HCT116 (cell line): Measurements from ENCODE around the gene WWP2. TPM values are rescaled to one million over a fixed set of nuclear protein-coding genes. Genes with fewer than 3 reads are reported as not detected.

Experiments used
- ATAC-seq: fragments of 200-7000 bp; cut with Tn5 transposase; 2 replicates; pipeline ENCODE4 v1.9.1; 2020; ENCODE audit warnings: mild to moderate bottlenecking, moderate library complexity
- BruUV-seq: library from RNA; stranded (reverse); fragments of 400-500 nt; replicated peaks from 2 replicates; lab custom pipeline; 2021; lab: Mats Ljungman, UMichigan
- CTCF ChIA-PET: fragments of 300-600 bp; sonication (Branson Sonifier 250); formaldehyde crosslinking; loops from one replicate; lab custom pipeline; 2021; ENCODE audit warnings: antibody characterized with exemption; lab: Charles Lee
- POLR2A ChIA-PET: fragments of 300-600, 350-600 bp; sonication (Branson Sonifier 250); formaldehyde crosslinking; loops from one replicate; lab custom pipeline; 2021; ENCODE audit warnings: antibody characterized with exemption; lab: Charles Lee
- RAD21 ChIA-PET, 2 experiments: fragments of 300-600 bp; sonication (Branson Sonifier 250); formaldehyde crosslinking; loops; one replicate each; lab custom pipeline; 2023; ENCODE audit warnings: low total read pairs in 2 of 2; ENCODE audit not compliant: uncharacterized antibody in 2 of 2, unreplicated experiment in 2 of 2, low non-redundant PET in 1 of 2; lab: Charles Lee
- DNase-seq: peaks from one replicate; pipeline ENCODE4 v3.0.0-alpha.2; 2010; ENCODE audit warnings: low read depth, low spot score
- H2AFZ ChIP-seq: fragments of 200-600 bp; shearing (Covaris generic), sonication (generic); 2 replicates; pipeline ENCODE4 v1.6.1; 2017; ENCODE audit warnings: low read depth, mixed run types, mixed read lengths, antibody characterized with exemption, low read length; ENCODE audit not compliant: poor library complexity, severe bottlenecking
- H3K27ac ChIP-seq: 2 replicates; pipeline ENCODE4 v1.5.1; 2012; ENCODE audit warnings: low read depth, low read length
- H3K27me3 ChIP-seq: fragments of 200-600 bp; sonication (generic); 2 replicates; pipeline ENCODE4 v1.6.1; 2016; ENCODE audit warnings: mixed run types, low read length, mixed read lengths; ENCODE audit not compliant: insufficient read depth
- H3K36me3 ChIP-seq, 2 experiments: fragments of 200-500 bp in 1 of 2; fragments of 200-600 bp in 1 of 2; sonication (Bioruptor generic) in 1 of 2; sonication (generic) in 1 of 2; 2 replicates each; pipeline versions ENCODE4 v1.5.1 to v1.6.1; 2014 to 2016; ENCODE audit warnings: low read length in 2 of 2, inconsistent platforms in 1 of 2, mixed read lengths in 1 of 2, mixed run types in 1 of 2; ENCODE audit not compliant: insufficient read depth in 2 of 2, control insufficient read depth in 1 of 2
- H3K4me1 ChIP-seq, 2 experiments: fragments of 200-600 bp in 1 of 2; sonication (generic) in 1 of 2; 2 replicates each; pipeline versions ENCODE4 v1.5.1 to v1.6.1; 2012 to 2017; ENCODE audit warnings: low read length in 2 of 2, inconsistent platforms in 1 of 2, mild to moderate bottlenecking in 1 of 2, mixed read lengths in 1 of 2, mixed run types in 1 of 2, moderate library complexity in 1 of 2; ENCODE audit not compliant: insufficient read depth in 2 of 2, control insufficient read depth in 1 of 2
- H3K4me2 ChIP-seq: fragments of 200-600 bp; sonication (generic); 2 replicates; pipeline ENCODE4 v1.6.1; 2017; ENCODE audit warnings: mixed run types, low read length, mixed read lengths
- H3K4me3 ChIP-seq, 2 experiments: fragments of 200-600 bp in 1 of 2; sonication (generic) in 1 of 2; replicated peaks in 1 of 2; 2 replicates each; pipeline ENCODE4 v1.5.1; 2011 to 2016; ENCODE audit warnings: low read length in 2 of 2, control low read depth in 1 of 2, low read depth in 1 of 2, mild to moderate bottlenecking in 1 of 2, mixed read lengths in 1 of 2, mixed run types in 1 of 2
- H3K79me2 ChIP-seq: fragments of 200-600 bp; sonication (generic); 2 replicates; pipeline ENCODE4 v1.6.1; 2017; ENCODE audit warnings: mild to moderate bottlenecking, mixed run types, low read length, moderate library complexity, mixed read lengths; ENCODE audit not compliant: insufficient read depth
- H3K9ac ChIP-seq: fragments of 200-600 bp; sonication (generic); 2 replicates; pipeline ENCODE4 v1.6.1; 2016; ENCODE audit warnings: low read length, mixed read lengths
- H3K9me2 ChIP-seq: fragments of 200-600 bp; sonication (generic), shearing (Covaris generic); 2 replicates; pipeline ENCODE4 v1.6.1; 2017; ENCODE audit warnings: mixed run types, mild to moderate bottlenecking, moderate library complexity; ENCODE audit not compliant: insufficient read depth
- H3K9me3 ChIP-seq, 2 experiments: fragments of 200-500 bp in 1 of 2; fragments of 200-600 bp in 1 of 2; sonication (Bioruptor generic) in 1 of 2; sonication (generic) in 1 of 2; 2 replicates each; pipeline ENCODE4 v1.6.1; 2014 to 2017; ENCODE audit warnings: low read length in 2 of 2, mixed read lengths in 2 of 2, inconsistent platforms in 1 of 2, low read depth in 1 of 2, mild to moderate bottlenecking in 1 of 2, mixed run types in 1 of 2, moderate library complexity in 1 of 2; ENCODE audit not compliant: control insufficient read depth in 1 of 2, insufficient read depth in 1 of 2
- H4K20me1 ChIP-seq: fragments of 200-600 bp; sonication (generic), shearing (Covaris generic); 2 replicates; pipeline ENCODE4 v1.6.1; 2017; ENCODE audit warnings: mixed run types, mild to moderate bottlenecking, moderate library complexity; ENCODE audit not compliant: insufficient read depth
- ATF3 ChIP-seq: IDR thresholded peaks from 2 replicates; pipeline ENCODE4 v1.6.1; 2012
- CBX3 ChIP-seq: IDR thresholded peaks from 2 replicates; pipeline ENCODE4 v1.6.1; 2012; ENCODE audit warnings: low read depth
- CEBPB ChIP-seq: IDR thresholded peaks from 2 replicates; pipeline ENCODE4 v1.6.1; 2012; ENCODE audit warnings: low read depth
- CTCF ChIP-seq, 3 experiments: fragments of 200-600 bp in 1 of 3; sonication (generic) in 1 of 3; IDR thresholded peaks in 2 of 3; conservative IDR thresholded peaks in 1 of 3; 2 replicates each; pipeline ENCODE4 v1.5.1; 2012 to 2017; ENCODE audit warnings: low read depth in 2 of 3, low read length in 2 of 3, antibody characterized with exemption in 1 of 3, borderline replicate concordance in 1 of 3, control low read depth in 1 of 3, mild to moderate bottlenecking in 1 of 3, mixed read lengths in 1 of 3, mixed run types in 1 of 3, moderate library complexity in 1 of 3; ENCODE audit not compliant: insufficient read depth in 1 of 3
- EZH2phosphoT487 ChIP-seq: fragments of 200-600 bp; IDR thresholded peaks from 2 replicates; pipeline ENCODE4 v1.6.1; 2018; ENCODE audit warnings: antibody characterized with exemption, borderline replicate concordance
- FOSL1 ChIP-seq: IDR thresholded peaks from 2 replicates; pipeline ENCODE4 v1.6.1; 2012; ENCODE audit warnings: low read depth
- MAX ChIP-seq: IDR thresholded peaks from 2 replicates; pipeline ENCODE4 v1.6.1; 2012
- POLR2A ChIP-seq: IDR thresholded peaks from 2 replicates; pipeline ENCODE4 v1.7.0; 2011; ENCODE audit warnings: borderline replicate concordance; ENCODE audit not compliant: insufficient read depth, insufficient read length; ENCODE audit errors: extremely low read depth
- POLR2AphosphoS5 ChIP-seq: IDR thresholded peaks from 2 replicates; pipeline ENCODE4 v1.6.1; 2011; ENCODE audit warnings: mild to moderate bottlenecking, low read depth, low read length, moderate library complexity
- RAD21 ChIP-seq: IDR thresholded peaks from 2 replicates; pipeline ENCODE4 v1.6.1; 2012; ENCODE audit warnings: low read depth, mild to moderate bottlenecking
- REST ChIP-seq: IDR thresholded peaks from 2 replicates; pipeline ENCODE4 v1.6.1; 2012; ENCODE audit warnings: low read depth
- SIN3A ChIP-seq: IDR thresholded peaks from 2 replicates; pipeline ENCODE4 v1.6.1; 2012; ENCODE audit warnings: low read depth
- SP1 ChIP-seq: IDR thresholded peaks from 2 replicates; pipeline ENCODE4 v1.6.1; 2012; ENCODE audit warnings: low read depth
- YY1 ChIP-seq: IDR thresholded peaks from 2 replicates; pipeline ENCODE4 v1.6.1; 2011; ENCODE audit warnings: low read length, low read depth, moderate library complexity, mild to moderate bottlenecking; ENCODE audit not compliant: insufficient replicate concordance; ENCODE audit errors: extremely low read depth
- ZFX ChIP-seq: fragments of 450-650 bp; IDR thresholded peaks from 2 replicates; pipeline ENCODE4 v1.6.1; 2017
- ZNF274 ChIP-seq: fragments of 200-500 bp; sonication (Bioruptor generic); IDR thresholded peaks from 2 replicates; pipeline ENCODE4 v1.6.1; 2014; ENCODE audit warnings: mild to moderate bottlenecking, low read depth, low read length, inconsistent platforms
- intact Hi-C: fragments of 100-400 bp; cut with micrococcal nuclease; formaldehyde crosslinking; loops from 2 replicates; pipeline ENCODE4 v1.10.0; 2022
- total RNA-seq: library from RNA; stranded (reverse); gene quantifications from one replicate; pipeline ENCODE4 v1.2.1, GENCODE V29; 2021; ENCODE audit not compliant: unreplicated experiment

The WWP2 gene
- total RNA-seq, 1 experiment from 2014 or later, result 44.2 TPM

DNA sequence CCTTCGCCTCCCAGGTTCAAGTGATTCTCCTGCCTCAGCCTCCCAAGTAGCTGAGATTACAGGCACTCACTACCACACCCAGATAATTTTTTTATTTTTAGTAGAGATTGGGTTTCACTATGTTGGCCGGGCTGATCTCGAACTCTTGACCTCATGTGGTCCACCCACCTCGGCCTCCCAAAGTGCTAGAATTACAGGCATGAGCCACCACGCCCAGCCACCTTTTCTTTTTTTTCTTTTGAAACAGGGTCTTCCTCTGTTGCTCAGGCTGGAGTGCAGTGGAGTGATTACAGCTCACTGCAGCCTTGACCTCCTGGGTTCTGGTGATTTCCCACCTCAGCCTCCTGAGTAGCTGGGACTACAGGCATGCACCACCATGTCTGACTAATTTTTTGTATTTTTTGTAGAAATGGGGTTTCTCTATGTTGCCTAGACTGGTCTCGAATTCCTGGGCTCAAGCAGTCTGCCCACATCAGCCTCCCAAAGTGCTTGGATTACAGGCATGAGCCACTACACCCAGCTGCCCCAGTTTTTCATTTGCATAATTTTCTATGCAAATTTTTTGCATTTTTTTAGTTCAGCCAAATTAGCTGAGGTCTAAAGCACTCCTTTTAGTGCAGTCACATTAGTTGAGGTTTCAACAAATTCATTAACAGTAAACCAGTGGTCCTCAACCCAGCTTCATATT lies 11.3 kb downstream of the WWP2 start (continued):
- TF ChIP-seq REST, result no peak
- no peak for TF ChIP-seq ZFX
- no peak for TF ChIP-seq CEBPB
- TF ChIP-seq POLR2A, result no peak

DNA sequence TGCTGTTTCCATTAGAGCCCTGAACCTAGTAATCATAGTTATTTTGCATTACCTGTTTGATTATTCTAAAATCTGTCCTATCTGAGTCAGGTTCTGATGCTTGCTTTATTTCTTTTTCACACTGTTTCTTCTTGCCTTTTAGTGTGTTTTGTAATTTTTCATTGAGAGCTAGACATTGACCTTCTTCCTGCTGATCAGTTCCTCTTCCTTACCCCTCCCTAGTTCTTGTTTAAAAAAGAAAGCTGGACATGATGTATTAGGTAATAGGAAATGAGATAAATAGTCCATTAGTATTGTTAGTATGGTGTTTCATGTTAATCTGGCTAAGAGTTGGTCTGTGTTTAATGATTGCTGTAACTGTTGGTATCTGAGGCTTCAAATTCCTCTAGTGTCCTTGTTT lies 13.4 kb downstream of the WWP2 start:
- intact Hi-C loops, result no loop called here
- DNase-seq, result no peak
- H3K79me2 ChIP-seq, result peaks cover 49% of the 10 kb centered on the region
- no peaks in the 10 kb centered on the region for H3K27me3 ChIP-seq
- no peaks in the 10 kb centered on the region for H3K36me3 ChIP-seq
- CTCF ChIA-PET, result no interaction called here
- BruUV-seq, result no TSS peak
- no peaks in the 10 kb centered on the region for H3K9me2 ChIP-seq
- TF ChIP-seq CTCF (IDR thresholded peaks at IDR 0.05 in 2 of 3, conservative IDR thresholded peaks at IDR 0.05 in 1 of 3; ENCODE audit: borderline replicate concordance in 1 of 3, insufficient read depth in 1 of 3, low read depth in 2 of 3, low read length in 2 of 3) (no peak), ZNF274 (no peak), POLR2AphosphoS5 (no peak), EZH2phosphoT487 (no peak), YY1 (no peak), MAX (no peak), SIN3A (no peak), ZFX (no peak), SP1 (no peak), ATF3 (no peak), CEBPB (no peak), POLR2A (no peak), FOSL1 (no peak), RAD21 (no peak), CBX3 (no peak)
- no peaks in the 10 kb centered on the region for H4K20me1 ChIP-seq
- H3K4me3 ChIP-seq, result no peak overlapping the region
- no peak overlapping the region for H2AFZ ChIP-seq
- RAD21 ChIA-PET, result no interaction called here
- H3K9me3 ChIP-seq, result no peaks in the 10 kb centered on the region
- no peak overlapping the region for H3K4me2 ChIP-seq
- no peak for ATAC-seq
- POLR2A ChIA-PET, result no interaction called here
- H3K4me1 ChIP-seq, result peaks cover 17 to 32% of the 10 kb centered on the region in 2 experiments
- no peak overlapping the region for H3K27ac ChIP-seq
- no peak overlapping the region for H3K9ac ChIP-seq
